IPS-11a (cell line): ENCODE results near the gene XRCC4.
"Not testable (repeated sequence)": the region's sequence is repeated elsewhere in the genome, so short reads cannot be mapped to it uniquely, and the experiment has no call there.

Source experiments
- H3K4me3 ChIP-seq: one replicate; pipeline ENCODE4 v1.5.1; 2013; ENCODE audit warnings: low read depth, low read length, control low read depth

Gene XRCC4

DNA sequence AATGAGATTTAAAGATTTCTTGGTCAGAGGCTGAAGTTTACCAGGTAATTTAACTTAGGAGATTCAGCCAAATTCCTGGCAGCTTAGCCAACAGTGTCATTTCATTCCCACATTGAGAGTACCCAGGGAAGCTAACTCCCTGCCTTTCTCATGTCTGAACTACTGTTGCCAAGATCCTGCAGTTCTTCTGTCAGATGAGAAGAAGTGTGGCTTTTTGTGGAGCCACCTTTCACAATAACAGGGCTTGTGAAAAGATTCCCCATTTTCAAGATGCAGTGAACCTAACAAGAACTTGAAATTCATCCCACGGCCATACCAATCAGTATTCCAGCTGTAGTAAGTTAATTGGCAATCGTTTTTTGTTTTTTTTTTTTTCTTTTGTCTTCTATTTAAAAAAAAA is 176.4 kb downstream of the XRCC4 start:
- H3K4me3 ChIP-seq = no peak overlapping the region

DNA sequence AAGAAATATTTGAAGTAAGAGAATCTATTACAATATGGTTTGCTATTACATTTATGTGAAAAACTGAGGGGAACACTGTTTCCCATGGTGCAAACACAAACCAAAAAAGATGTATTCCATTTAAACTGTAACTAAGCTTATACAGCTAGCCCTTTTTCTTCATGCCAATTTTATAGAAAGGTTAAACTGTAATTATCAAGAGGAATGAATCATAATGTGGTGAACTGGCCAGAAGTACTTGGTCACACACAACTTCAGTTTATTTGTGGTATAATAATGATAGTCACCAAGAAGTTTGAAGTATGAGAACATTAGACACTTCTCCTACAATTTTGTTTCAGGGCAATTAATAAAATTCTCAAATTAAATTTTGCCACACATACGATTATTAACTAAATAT is 177.9 kb downstream of the XRCC4 start:
- no peak overlapping the region for H3K4me3 ChIP-seq

DNA sequence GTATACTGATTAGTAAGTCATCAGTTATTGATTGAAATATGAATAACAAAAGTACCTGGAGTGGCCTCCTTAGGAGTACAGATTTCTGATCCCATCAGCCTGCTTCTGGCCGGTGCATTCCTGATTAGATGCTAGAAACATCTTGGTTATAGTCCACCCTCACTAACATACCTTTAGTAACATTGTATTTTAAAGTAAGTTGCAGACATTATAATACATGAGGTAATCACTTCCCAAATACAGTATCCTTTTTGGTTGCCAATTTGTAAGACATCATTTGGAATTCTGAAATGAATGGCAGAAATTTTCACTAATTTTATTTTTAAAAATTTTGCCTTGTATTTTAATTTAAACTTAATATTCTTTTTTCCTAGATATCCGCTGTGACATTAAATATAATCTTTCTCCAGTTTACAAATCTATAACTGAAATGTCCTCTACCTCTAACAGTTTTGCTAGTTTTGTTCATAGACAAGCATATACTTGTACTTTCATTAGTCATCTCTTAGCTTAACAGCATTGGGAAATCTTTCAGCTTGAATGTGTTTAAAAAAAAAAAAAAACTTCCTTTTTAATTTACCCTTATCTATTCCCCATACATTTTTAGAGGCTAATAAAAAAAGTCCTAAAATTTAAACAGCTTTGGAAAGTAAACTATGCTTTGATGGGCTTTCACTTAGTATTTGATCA is 178.9 kb downstream of the XRCC4 start:
- H3K4me3 ChIP-seq = no peak overlapping the region

DNA sequence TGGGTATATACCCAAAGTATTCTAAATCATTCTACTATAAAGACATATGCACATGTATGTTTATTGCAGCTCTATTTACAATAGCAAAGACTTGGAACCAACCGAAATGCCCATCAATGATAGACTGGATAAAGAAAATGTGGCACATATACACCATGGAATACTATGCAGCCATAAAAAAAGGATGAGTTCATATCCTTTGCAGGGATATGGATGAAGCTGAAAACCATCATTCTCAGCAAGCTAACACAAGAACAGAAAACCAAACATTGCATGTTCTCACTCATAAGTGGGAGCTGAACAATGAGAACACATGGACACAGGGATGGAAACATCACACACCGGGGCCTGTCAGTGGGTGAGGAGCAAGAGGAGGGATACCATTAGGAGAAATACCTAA is 180.3 kb downstream of the XRCC4 start:
- not testable (repeated sequence) for H3K4me3 ChIP-seq

DNA sequence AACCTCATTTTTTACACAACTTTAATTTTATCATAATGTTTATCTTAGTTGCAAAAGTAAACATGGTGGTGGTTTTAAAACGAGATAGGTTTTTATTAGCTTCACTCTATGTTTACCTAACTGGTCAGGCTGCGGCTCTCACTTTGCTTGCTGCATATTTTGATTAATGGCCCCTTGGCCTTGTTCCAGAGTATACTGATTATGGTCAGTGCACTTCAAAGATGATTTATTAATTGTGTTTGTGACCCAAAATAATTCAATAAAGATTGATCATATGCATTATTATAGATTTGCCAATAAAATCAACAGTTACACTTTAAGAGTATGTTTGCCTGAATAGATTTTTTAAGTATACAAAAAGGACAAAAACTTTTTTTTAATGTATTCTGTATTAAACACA is 188.0 kb downstream of the XRCC4 start:
- no peak overlapping the region for H3K4me3 ChIP-seq

DNA sequence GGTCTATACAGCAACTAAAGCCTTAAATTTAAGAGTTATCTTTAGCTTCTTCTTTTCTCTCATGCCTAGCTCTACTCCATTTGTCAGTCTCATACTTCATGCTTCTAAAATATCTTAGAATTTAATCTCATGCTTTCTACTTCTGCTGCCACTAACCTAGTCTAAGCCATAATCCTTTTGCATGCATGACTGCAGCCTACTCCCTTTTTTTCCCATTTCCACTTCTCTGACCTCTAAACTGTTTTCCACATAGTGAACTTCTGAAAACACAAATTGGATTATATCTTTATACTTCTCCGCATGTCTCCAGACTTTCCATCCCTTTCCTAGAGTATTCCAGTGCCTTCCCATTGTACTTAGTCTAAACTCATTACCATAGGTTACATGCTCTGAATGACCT is 193.0 kb downstream of the XRCC4 start:
- no peak overlapping the region for H3K4me3 ChIP-seq

DNA sequence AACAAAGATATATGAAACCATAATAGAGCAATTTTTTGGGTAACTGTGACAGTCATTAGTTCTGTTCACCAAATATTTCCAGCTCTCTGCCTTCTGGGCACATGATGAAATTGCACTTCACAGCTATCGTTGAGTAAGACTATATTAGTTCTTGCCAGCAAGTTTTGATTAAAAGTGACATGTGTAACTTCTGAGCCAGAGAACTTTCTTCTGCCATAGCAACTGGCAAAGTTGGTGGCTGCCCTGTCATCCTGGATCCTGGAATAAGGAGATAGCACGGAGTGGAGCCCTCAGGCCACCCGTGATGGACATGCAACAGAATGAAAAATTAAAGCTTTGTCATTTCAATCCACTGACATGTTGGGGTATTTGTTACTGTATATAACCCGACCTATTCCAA is 199.8 kb downstream of the XRCC4 start:
- H3K4me3 ChIP-seq = no peak overlapping the region

DNA sequence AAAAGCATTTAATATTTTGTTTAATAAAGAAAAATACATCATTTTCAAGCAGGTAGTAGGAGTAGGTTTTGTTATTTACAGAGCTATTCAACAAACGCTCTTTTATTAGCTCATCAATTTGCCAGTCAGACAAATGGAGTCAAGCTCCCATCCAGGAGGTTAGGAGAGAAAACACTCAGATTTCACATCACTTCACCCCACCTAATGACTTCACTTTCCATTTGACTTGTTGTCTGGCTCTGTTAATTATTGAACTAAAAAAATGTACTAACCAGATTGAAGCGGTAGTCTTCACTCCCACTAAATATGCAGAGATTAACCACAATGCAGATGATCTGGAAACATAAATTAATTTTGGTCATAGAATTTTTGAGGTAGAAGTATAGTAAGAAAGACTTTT is 200.6 kb downstream of the XRCC4 start:
- H3K4me3 ChIP-seq = no peak overlapping the region

DNA sequence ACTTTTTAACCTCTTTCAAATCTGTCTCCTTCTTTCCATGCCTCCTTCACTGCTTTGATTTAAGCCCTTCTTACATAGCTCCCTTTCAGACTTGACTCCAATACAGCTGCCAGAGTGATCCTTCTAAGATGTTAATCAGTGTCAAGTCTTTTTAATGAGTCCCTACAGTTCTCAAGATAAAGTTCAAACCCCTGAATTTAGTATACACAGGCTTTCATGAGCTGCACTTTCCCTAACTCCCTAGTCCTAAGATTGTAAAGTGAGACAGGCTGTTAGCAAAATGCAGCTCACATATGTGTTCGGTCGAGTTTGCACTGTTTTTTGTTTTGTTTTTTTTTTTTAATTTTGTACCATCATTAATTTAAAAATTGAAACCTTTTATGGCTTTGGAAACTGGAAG is 203.8 kb downstream of the XRCC4 start:
- H3K4me3 ChIP-seq = no peak overlapping the region

DNA sequence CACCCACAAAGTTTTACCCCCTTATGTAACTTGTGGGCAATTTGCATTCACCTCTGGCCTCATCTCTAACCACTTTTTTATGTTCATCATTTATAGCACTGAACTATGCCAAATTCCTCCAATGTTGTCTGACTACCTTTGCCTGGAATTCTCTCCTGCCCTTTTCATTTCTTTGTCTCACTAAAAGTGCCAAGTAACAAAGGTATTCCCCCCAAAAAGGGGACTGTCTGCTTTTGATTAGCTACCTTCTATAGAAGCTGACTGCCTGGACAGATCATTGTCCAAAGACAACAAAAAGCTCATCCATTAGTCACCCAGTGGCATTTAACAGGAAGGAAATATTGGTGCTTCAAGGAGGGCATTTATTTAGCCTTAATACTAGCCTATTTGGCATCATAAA is 204.3 kb downstream of the XRCC4 start:
- no peak overlapping the region for H3K4me3 ChIP-seq

DNA sequence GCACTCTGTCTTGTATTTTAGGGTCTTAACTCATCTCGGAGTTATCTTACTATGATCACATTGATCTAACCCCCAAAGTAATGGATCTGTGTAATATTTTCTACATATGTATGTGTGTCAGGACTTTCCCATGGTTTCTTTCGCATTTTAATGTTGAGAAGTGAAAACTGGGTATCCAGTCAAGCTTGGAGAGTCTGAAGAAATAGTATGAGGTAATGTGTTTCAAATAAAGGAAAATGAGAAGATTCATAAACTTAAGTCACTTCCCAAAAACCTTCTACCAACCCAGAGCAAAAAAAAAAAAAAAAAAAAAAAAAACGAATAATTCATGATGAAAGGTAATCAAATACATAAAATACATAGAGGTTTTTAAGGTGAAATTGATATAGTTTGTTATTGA is 206.4 kb downstream of the XRCC4 start:
- H3K4me3 ChIP-seq = no peak overlapping the region

DNA sequence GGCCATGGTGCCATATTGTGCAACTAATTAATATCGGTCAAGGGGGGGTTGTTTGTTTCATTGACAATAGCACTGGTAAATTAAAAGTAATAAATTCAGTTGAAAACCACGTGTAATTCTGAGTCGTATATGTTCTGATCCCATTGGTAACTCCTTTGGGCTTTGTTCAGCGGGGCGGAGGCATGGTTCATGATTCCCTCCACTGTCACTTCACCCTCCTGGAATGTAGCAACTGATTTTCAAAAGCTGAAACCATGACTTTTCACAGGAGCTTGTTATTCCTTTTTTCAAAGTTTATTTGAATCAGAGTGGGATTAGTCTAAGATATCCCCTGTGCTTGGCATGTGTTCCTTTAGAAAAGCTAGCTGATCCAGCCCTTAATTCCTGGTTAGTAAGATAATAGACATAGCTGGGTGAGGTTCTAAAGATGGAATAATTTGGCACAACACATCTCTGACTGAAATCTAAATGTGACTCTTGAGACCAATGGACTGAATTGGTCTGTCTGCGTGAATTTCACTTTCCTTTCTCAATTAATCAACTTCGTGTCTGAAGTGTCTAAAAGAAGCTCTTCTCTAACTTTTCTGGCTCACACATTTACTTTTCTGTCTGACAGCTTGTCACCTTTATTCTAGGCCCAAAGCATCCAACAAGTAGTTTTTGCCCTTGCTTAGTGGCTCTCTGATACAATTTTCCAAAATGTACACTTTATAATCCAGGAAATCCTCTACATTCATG is 208.5 kb downstream of the XRCC4 start:
- no peak overlapping the region for H3K4me3 ChIP-seq

DNA sequence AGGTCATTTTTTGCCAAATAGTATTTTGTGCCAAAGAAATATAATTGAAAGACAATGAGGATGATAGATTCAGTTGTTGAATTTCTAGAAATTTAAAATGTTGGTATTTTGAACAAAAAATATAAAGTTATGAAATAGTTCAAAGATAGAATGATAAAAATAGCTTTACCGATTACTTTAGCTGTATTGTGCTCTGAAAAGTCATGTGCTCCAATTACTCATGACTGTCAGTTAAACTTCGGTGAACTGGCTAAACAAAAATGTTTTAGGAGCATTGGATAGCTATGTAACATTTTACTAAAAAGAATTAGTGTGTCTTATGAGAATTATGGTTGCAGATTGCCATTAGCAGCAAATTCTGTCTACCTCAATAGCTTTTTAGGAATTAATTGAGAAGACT is 216.9 kb downstream of the XRCC4 start:
- H3K4me3 ChIP-seq = no peak overlapping the region

DNA sequence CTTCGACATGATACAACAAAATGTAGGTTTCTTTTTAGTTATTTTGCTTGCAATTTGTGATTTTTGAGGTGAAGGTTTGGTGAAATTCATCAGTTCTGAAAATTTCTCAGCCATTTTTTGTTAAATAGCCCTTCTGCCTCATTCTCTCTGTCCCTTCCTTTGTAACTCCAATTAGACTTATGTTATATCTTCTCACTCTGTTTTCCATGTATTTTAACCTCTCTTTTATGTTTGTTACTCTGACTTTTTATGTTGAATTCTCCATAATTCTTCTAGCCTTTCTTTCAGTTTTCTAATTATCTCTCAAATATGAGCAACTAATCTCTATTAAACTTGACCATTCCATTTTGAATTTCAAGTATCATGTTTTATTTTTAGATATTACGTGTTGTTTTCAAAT is 222.0 kb downstream of the XRCC4 start:
- no peak overlapping the region for H3K4me3 ChIP-seq

DNA sequence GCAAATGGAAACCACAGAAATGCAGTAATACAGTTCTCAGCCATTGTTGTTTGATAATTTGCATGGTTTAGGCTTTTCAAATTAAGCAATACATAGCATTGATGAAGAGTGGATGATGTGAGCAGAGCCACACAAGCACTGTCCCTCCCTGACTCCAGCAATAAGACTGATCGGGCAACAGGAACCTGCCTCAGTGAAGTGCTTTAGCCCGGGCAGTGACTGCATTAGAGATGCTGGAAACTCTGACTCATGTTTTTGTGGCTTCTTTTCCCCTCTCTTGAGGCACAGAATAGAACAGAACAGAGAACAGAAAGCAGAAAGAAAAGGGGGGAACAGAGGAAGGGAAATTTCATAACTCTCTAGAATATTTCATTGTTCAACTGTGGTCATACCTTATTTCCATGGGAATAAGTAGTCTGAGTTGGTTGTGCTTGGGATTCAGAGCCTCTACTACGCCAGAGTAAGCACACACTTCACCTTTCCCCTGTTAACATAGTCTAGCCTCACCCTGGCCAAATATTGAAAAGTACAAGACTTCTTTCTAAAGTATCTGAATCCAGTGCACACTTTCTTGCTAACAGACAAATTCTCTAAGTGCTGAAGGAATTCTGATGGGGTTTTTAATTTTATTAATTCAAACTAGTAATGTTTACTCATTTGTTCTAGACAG is 229.4 kb downstream of the XRCC4 start:
- no peak overlapping the region for H3K4me3 ChIP-seq

DNA sequence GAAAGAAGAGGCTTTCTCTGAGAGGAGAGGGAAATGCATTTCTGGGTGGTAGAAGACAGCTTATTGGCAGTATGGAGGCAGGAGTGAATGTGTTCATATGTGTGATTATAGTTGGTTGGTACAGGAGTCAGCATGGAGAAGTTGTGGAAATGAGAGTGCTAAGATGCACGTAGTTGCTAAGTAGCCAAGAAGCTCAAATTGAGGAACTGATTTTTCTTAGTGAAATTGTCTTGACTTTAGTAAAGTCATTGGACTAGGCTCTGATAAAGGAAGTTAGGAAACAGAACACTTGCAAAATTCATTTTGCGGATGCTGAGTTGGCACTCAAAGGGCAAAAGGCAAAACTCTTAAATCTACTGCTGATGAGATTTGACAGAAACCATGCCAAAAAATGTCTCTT is 235.3 kb downstream of the XRCC4 start:
- H3K4me3 ChIP-seq = no peak overlapping the region

DNA sequence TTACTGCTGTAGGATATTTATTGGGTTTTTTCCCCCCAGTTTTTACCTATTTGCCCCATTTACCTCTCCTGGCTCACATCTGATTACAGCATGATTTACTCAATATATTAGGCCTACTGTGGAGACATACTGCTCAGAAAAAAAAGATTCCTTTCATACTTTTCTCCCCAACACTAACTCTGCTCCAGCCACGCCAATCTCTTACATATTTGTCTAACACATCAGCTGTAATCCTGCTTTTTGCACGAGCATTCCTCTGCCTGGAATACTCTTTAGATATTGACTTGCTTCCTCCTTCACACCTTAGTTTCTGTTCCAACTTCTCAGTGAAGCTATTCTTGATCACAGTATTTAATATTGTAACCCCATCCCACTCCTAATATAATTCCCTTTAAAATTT is 236.1 kb downstream of the XRCC4 start:
- no peak overlapping the region for H3K4me3 ChIP-seq

DNA sequence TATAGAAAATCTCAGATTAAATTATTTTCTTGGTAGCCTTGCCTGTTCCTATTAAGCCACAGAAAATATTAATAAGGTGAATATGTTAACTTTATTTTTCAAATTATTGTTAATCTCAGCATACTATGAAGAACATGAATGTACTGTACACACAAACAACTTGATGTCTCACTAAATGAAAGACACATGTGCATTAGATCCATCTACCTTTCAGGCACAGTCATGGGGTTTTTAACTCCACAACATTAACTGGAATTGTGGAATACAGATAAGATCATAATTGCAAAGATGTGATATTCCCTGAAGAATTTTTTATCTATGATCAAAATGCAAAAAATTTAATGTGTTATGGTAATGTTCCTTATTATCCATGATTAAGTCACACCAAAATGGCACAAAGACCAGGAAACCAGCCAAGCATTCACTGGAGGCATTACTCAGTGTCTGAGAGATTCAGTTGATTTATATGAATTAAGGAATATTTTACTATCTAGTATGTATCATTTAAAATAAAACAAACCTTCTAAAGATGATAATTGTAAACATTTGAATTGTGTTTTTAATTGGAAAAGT is 244.2 kb downstream of the XRCC4 start:
- H3K4me3 ChIP-seq = no peak overlapping the region

DNA sequence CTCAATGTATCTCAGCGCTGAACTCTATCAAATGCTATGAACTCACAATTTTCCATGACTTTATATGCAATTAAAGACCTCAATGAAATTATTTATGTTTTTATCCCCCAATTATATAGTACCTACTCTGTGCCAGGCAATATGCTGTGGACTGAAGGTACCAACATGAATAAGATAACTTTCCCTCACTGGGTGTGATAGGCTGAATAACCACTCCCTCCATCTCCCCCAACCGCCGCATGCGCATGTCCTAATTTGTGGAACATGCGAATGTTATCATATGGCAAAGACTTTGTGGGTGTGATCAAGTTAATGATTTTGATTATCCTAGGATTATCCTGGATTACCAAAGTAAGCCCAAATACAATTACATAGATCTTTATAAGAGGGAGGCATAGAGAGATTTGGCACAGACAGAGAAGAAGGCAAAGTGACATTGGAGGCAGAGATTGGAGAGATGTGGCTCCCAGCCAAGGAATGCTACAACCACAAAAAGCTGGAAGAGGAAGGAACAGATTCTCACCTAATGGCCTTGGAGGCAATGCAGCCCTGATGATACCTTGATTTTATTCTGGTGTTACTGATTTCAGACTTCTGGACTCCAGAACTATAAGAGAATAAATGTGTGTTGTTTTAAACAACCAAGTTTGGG is 245.1 kb downstream of the XRCC4 start:
- no peak overlapping the region for H3K4me3 ChIP-seq

DNA sequence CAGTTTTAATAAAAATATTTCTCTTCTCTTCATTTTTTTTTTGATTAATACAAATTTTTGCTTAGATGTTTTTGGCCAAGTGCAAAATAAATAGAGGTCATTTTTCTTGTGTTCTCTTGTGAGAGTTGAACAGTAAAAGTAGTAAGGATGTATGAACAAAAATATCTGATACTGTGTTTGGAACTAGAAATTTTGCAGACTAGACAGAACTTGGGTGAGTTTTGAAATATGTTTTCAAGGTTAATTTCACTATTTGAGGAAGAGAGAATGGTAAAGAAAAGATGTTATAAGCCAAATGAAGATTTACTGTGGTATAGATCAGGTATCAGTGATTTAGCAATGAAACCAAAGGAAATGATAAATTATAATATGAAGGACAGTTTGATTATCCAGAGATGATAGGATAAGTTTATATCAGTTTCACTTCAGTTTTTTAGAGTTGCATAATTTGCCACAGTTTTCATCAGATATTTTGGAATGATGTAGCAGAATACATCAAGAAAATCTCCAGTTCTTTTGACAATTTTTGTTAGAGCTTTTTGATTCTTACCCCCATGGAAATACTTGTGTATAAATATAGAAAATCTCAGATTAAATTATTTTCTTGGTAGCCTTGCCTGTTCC is 246.3 kb downstream of the XRCC4 start:
- H3K4me3 ChIP-seq = no peak overlapping the region

DNA sequence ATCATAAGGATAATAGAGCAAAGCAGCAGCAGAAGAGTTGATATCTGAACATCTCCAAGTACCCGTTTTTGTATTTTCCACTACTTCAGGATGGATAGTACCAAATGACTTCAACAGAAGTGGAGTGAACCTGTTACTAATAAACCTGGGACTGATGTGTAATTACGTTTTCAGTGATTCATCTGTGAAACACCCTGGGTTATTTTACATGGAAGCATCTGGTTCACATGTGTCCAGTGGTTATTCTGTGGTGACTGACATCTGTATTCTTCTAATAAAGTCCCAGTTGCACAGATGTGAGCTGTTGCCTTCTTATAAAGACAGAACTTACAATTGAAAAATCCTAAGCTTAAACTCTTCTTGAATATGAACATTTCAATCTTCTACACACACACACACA is 254.5 kb downstream of the XRCC4 start:
- H3K4me3 ChIP-seq = no peak overlapping the region
